Renal pelvis (tissue), 4 donors: ENCODE results near the gene ITPK1. TPM values are rescaled to one million over a fixed set of nuclear protein-coding genes. Genes with fewer than 3 reads are reported as not detected.

ENCODE experiments used
- DNase-seq: peaks from one replicate; pipeline ENCODE4 v3.0.0-alpha.2; 2013
- polyA plus RNA-seq, 3 donors: library from polyadenylated mRNA; unstranded; fragments of 120-200 nt; gene quantifications; one replicate each; pipeline ENCODE4 v1.2.1, GENCODE V29; 2013; ENCODE audit not compliant: insufficient read length in 3 of 3

The ITPK1 gene
- polyA plus RNA-seq, 3 donors: 29.8 to 33.6 (median 33.2) TPM

DNA sequence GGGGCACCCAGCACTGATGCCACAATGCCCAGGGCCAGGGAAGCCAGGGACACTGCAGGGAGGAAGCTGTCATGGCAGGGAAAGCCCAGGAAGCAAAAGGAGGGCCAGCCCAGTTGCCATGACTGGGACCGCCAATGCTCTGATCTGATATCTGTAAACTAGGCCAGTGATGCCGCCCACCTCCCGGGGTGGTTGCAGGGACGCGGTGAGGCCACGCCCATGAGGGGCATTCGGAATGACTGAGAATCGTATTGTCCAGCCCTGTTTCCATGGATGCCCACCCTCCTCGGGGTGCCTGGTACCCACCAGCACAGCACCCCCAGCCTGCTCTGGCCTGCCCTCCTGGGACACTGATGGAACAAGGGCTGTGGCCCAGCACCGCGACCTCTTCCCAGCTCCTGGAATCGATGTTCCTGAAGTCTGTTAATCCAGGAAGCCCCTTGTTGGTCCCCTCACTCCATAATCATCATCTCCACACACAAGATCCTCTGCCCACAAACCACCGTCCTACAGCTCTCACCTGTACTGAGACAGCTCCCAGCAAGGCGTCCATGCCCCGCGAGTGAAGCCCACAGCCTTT, 144.0 kb downstream of the ITPK1 start:
- no peak for DNase-seq

GRCh38 chr14:92970271-92970670, 145.5 kb downstream of the ITPK1 start:
- no peak for DNase-seq

DNA sequence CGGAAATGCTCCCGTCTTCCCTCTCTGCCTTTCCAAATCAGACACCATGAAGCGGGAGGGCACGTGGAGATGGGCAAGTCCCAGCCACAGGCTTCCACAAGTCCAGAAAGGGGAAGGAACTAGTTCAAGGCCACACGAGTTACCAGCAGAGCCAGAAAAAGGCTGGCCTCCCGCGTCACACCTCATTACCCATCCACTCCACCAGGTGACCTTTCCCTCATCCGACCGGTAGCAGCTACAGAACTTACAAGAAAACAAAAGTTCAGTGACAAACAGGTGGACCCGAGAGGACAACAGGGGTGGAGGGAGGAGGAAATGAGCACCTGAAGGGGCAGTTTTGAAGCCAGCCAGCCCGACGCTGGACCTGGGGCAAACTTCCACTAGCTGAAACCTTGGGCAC, 145.9 kb downstream of the ITPK1 start:
- DNase-seq: peak; percentile 65

DNA sequence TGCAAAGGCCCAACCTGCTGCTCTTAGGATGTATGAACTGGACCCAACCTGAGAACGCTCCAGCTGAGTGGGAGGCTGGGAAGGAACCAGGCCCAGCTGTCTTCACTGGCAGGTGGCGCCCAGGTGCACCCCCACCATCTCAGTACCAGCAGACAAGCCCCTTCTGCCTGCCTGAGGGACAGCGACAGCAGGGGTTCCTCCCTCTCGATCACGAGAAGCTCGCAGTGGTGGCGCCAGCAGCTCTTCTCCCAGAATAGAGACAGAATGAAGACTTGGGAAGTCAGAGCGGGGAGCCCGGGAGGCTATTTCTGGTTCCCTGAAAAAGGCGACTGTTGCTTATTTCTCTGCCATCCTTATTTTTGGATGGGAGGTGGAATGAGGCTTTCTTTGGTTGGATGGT, 146.3 kb downstream of the ITPK1 start:
- no peak for DNase-seq

DNA sequence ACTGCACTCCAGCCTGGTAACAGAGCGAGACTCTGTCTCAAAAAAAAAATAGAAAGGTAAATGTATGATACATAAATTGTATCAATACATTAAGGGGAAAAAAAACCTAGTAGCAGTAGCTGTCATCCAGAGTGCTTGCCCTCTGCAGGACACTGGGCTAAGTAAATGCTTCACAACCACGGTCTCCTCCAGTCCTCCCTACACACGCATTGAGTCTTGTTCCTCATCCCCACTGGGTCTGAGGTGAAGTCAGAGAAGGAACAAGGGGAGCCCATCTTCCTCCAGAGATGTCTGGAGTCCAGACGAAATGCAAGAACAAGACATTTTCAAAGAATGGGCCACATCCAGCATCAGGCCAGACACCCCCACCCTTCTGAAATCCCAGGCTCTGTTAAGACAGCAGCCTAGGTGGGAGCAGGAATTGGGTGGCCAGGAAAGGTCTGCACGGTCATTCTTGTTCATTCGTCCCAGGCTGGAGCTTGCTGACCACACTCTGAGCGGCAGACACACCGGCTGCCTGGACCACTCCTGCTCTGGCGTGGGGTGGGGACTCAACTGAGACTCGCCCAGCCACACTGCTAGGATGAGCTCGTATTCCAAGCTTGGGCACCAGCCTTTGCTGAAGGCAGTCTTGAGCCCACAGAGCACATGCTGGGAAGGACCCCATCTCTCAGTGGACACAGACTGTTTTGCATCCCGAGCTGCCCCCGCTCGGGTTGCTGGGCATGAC, 147.3 kb downstream of the ITPK1 start:
- DNase-seq: no peak

DNA sequence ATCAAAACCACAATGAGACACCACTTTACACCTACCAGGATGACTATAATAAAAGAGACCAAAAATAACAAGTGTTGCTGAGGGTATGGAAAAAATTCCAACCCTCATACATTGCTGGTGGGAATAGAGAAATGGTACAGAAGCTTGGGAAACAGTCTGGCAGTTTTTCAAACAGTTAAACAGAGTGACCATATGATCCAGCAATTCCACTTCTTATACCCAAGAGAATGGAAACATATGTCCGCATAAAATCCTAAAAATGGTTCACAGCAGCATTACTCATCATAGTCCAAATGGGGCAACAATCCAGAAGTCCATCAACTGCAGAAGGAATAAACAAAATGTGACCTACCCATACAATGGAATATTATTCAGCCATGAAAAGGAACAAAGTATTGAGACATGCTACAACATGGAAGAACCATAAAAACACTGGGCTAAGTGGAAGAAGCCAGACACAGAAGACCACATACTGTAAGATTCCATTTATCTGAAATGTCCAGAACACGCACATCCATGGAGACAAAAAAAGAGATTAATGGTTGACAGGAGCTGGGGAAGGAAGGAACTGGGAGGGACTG, 148.3 kb downstream of the ITPK1 start:
- DNase-seq: no peak

DNA sequence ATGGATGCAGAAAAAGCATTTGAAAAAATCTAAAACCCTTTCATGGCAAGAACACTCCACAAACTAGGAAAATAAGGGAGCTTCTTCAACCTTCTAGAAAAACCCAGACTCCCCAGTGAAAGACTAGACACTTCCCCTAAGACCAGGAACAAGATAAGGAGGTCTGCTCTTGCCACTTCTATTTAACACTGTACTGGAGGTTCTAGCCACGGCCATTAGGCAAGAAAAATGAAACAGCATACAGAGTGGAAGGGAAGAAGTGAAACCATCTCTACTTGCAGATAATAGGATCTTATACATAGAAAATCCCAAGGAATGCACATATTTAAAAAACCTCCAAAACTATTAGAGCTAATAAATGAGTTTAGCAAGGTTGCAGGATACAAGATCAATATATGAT, 150.4 kb downstream of the ITPK1 start:
- DNase-seq: no peak

GRCh38 chr14:92964124-92965109, 151.3 kb downstream of the ITPK1 start:
- DNase-seq: no peak

DNA sequence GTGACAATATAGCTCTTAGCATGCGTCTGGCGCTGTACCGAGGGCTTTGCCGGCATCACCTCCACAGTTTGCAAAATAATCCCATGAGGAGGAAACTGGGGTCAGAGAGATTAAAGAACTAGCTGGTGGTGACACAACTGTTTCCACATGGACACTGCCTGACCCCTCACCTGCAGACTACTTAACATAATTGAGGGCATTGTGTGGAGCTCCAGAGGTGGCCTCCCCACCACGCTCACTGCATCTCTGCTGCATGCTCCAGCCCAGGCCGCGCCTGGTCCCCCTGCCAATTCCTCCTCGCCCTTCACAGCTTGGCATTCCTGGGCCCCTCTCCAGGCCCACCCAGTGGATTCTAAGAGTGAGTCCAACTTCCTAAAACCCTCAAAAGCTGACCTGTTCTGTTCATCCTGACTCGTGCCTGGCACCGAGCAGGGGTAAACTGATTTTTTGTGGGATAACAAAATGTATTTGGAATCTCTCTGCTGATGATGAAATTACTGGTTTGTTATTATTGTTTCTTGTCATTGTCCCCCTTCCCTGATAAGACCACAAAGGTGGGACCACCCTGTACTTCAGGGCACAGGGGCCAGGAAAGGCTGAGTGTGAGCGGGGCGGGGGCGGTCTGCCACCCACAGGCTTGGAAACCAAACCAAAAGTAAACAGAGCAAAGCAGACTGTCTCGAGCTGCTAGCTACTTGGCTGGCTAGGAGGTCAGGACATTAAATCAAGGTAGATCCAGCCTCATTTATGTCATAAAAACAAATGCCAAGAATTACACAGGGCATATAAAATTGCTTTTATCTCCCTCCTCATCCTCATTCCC, 152.2 kb downstream of the ITPK1 start:
- DNase-seq: no peak

GRCh38 chr14:92962831-92963095, 153.0 kb downstream of the ITPK1 start:
- DNase-seq: no peak

DNA sequence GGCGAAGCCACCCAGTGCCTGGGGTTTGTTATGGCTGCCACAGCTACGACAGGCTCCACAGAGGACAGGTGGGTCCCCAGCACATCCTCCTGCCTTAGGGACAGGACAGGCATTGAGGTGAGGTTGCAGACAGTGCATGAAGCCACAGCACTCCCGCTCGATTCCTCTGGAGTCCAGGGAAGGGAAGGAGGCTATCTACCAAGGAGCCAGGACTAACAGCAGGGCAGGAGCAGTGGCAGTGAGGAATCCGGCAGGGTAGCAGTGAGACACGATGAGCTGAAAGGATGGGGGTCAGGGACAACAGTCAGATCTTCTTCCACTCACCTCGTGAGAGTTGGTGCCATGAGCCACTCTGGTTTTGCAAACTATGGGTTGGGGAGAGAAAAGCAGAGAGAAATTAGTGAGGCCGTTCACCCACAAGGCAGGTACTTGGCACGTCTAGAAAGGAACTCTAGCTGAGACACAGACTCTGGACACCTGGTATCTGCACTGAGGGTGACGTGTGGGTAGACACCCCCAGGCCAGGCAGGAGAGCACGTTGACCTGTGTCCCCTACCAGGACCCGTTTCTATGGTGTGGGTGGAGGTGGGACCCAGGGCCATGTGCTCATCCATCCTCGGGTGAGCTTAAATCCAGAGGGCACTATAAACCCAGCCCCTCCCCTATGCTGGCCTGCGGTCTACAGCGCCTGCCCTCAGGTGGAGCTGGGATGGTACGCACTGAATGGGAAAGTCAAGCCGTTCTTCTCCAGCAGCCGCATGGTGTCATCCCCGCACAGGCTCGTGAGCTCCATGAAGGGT, 153.5 kb downstream of the ITPK1 start:
- no peak for DNase-seq

- no peak for DNase-seq
These were observed 154.2 kb downstream of the ITPK1 start for GRCh38 chr14:92961567-92961855.

DNA sequence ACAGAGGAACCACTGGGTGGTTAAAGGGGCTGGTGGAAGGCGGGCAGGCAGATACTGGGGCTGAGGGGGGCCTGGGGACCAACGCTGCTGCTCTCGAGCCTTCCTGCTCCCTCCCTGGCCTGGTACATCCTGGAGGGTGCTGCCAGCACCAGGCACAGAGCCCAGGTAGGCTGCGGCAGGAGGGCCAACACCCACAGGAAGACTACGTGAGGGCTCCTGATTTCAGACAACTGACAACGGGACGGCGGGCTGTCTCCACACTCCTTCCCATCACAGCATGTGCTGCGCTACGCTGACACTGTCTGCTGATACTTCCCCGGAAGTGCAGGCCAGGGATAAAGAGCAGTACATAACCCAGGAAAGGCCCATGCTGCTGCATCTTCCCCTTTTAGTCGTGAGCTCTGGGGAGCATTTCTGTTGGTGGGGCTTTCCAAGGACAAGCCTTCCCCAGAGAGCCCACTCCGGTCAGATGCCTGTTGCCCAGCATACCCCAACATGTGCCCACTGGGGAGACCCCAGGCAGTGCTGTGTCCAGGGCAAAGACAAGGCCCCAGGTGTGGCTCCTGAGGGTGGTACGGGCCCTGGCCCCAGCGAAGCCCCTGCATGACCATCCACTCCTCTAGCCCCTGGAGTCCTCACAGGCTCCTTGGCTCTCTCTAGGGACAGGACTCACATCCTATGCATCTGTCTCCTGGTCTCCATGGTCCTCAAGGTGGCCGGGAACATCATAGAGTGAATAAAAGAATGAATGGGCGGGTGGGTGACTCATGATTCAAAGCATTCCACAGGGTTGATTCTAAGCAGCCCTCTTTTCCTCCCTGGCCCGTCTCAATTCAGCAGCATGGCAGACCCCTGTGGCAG, 154.8 kb downstream of the ITPK1 start:
- no peak for DNase-seq

- no peak for DNase-seq
These were observed 155.7 kb downstream of the ITPK1 start for GRCh38 chr14:92959761-92960680.

GRCh38 chr14:92959189-92959531, 156.6 kb downstream of the ITPK1 start:
- DNase-seq: no peak

- DNase-seq: no peak
These were observed 157.1 kb downstream of the ITPK1 start for GRCh38 chr14:92958373-92959188.

GRCh38 chr14:92956961-92957360, 158.8 kb downstream of the ITPK1 start:
- DNase-seq: no peak

- DNase-seq: no peak
These were observed 160.3 kb downstream of the ITPK1 start for GRCh38 chr14:92955381-92955780.
